ENCODE measurements around the gene SPANXN4.

DNA sequence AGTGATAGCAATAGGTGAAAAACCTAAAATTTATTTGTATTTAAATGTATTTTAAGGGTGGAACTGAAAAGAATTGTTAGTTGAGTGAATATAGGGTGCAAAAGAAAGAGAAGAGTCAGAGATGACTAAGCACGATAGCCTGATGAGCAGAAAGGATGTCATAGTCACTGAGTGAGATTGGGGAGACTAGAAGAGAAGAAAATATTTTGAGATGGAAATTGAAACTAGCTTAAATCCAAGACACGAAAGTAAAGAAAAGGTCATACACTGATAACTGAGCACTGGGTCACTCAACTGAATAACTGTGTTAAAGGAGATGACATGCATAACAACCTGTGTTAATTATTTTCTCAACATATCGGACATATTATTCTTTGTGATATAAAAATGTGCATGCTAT, 55.5 kb downstream of the SPANXN4 start:
- no peak for TF ChIP-seq FOXA1 (IDR thresholded peaks at IDR 0.05)
- no peak for TF ChIP-seq NFRKB (IDR thresholded peaks at IDR 0.05)
- TF ChIP-seq FOXK2 (IDR thresholded peaks at IDR 0.05) = no peak
- no peak for TF ChIP-seq BHLHE40 (IDR thresholded peaks at IDR 0.05; ENCODE audit: borderline replicate concordance)
- TF ChIP-seq L3MBTL2 (conservative IDR thresholded peaks at IDR 0.05) = no peak
